Measurements from ENCODE around the gene CCL2.

The CCL2 gene

DNA sequence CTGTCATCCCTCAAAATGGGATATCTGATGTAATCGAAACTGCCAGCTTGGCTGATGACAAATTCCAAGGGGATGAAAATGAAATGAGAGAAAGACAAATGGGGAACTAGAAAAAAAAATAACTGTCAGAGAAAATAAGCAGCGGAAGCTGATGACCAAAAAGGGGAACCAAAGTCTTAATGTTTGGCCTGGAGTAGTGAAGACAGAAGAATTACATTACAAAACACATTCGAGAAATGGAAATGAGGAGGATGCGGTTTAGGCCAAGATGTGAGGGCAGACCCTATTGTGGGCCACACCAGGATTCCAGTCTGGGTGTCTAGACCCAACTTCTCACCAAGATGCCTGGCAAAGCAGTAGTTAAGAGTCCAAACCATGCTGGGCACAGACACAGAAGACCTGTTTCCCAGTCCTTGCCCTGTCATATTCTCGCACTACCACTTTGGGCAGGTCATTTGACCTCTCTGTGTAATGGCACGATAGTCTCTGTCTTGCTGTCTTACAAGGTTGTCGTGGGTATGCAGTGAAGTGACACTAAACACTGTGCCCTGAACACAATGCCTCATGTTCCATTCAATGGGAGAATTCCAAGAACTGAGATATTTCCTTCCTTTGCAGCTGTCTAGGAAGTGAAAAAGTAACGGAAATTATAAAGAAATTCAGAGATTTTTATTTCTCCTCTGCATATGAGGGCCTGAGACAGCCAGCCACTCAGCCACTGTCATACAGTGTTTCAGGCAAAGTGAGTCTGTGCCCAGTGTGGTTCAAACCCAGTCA lies 12.3 kb upstream of the CCL2 start:
- TF ChIP-seq, protein P1, sequence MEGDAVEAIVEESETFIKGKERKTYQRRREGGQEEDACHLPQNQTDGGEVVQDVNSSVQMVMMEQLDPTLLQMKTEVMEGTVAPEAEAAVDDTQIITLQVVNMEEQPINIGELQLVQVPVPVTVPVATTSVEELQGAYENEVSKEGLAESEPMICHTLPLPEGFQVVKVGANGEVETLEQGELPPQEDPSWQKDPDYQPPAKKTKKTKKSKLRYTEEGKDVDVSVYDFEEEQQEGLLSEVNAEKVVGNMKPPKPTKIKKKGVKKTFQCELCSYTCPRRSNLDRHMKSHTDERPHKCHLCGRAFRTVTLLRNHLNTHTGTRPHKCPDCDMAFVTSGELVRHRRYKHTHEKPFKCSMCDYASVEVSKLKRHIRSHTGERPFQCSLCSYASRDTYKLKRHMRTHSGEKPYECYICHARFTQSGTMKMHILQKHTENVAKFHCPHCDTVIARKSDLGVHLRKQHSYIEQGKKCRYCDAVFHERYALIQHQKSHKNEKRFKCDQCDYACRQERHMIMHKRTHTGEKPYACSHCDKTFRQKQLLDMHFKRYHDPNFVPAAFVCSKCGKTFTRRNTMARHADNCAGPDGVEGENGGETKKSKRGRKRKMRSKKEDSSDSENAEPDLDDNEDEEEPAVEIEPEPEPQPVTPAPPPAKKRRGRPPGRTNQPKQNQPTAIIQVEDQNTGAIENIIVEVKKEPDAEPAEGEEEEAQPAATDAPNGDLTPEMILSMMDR (IDR thresholded peaks at IDR 0.05; ENCODE audit: low read depth, low read length): no peak
- DNase-seq: no peak

DNA sequence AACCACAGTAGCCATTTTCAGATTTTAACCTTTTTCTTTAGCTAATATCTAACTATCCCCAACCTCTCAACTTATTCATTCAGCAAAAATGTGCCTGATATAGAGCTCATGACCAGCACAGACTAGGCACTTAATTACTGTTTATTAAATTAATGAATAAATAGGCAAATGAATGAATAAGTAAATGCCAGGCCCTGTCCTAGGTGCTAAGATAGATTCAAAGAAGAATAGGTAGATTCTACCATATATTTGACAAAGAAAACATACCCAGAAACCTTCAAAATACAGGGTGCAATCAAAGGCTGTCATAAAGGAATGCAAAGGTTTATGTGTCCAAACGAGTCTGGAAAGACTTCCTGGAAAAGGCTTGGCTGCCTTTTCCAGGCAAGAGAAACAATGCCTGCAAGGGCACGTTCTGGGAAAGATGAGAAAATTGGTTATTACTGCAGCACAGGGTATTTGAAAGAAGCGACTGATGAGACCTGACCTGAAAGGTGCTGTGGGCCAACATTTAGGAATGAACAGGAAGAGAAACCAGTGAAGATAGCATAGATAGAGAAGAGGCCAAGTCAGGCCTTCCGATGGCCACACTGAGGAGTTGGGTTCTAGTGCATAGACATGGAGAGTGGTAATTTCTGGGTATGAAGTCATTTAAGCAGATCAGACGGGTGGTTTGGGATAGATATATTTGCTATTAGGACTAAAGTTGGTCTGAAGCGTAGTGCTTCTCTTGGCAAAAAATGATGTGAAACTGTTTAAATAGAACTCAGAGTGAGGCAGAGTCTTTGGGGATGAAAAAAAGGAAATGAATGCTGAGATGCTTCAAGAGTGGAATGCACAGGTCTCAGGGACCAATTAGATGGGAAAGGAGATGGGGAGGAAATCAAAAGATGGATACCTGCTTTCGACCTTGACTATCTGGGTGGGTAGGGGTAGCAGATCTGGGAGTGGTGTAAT lies 11.4 kb upstream of the CCL2 start:
- Histone ChIP-seq H3K4me3 (ENCODE audit: low read depth, low read length) (no peak overlapping the region), H3K36me3 (no peaks in the 10 kb centered on the region), H3K27ac (no peak overlapping the region), H3K9me3 (ENCODE audit: severe bottlenecking) (peaks cover 4% of the 10 kb centered on the region), H3K27me3 (ENCODE audit: insufficient read depth, low read depth, severe bottlenecking) (peaks cover 73% of the 10 kb centered on the region)
- no peak for DNase-seq
- TF ChIP-seq, protein P1 (IDR thresholded peaks at IDR 0.05; ENCODE audit: low read depth, low read length): no peak

More for the DNA sequence above, 12.3 kb upstream of the CCL2 start:
- Histone ChIP-seq H3K27ac (no peak overlapping the region), H3K9me3 (ENCODE audit: severe bottlenecking) (peaks cover 4% of the 10 kb centered on the region), H3K36me3 (no peaks in the 10 kb centered on the region), H3K4me3 (ENCODE audit: low read depth, low read length) (no peak overlapping the region), H3K27me3 (ENCODE audit: insufficient read depth, low read depth, severe bottlenecking) (peaks cover 69% of the 10 kb centered on the region)

DNA sequence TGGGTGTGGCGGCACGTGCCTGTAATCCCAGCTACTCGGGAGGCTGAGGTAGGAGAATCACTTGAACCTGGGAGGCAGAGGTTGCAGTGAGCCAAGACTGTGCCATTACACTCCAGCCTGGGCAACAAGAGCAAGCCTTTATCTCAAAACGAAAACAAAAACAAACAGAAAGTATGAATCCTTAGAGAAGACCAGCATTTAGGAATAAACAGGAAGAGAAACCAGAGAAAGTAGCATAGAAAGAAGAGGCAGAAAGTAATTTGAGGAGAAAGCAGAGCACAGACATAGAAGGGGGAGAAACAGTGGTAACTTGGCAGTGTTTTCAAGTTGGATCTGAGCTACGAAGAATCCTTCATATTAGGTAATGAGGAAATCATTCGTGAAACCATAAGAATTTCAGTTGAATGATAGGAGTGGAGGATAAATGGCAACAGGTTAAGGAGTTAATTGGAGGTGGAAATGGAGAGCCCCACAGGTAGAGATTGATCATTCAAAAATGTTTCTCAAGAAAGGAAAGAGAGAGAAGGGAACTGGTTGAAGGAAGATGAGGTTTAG lies 9.7 kb upstream of the CCL2 start:
- Histone ChIP-seq H3K9me3 (ENCODE audit: severe bottlenecking) (peaks cover 4% of the 10 kb centered on the region), H3K27ac (no peak overlapping the region), H3K27me3 (ENCODE audit: insufficient read depth, low read depth, severe bottlenecking) (peaks cover 75% of the 10 kb centered on the region), H3K4me3 (ENCODE audit: low read depth, low read length) (no peak overlapping the region), H3K36me3 (no peaks in the 10 kb centered on the region)
- TF ChIP-seq, protein P1 (IDR thresholded peaks at IDR 0.05; ENCODE audit: low read depth, low read length): no peak
- DNase-seq: no peak

DNA sequence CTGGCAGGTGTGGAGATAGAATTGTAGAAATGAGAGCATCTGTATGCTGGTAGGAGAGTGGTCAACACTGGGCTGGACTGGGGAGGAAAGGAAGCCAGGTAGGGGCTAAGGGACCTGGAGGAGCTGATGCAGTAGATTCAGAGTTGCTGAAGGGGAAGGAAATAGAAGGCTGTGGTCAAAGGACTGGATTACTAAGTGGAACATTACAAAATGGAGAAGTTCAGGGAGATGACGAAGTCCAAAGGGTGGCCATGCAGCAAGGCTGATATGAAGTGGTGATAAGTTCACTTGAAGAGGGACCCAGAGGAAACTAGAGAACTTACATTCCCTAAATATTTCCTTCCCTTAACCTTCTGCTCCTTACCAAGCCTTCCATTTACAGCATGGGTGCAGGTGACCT lies 8.6 kb upstream of the CCL2 start:
- no peak overlapping the region for H3K4me3 ChIP-seq (ENCODE audit: low read depth, low read length)
- no peak for DNase-seq
- TF ChIP-seq, protein P1 (IDR thresholded peaks at IDR 0.05; ENCODE audit: low read depth, low read length): no peak
- H3K27ac ChIP-seq: no peak overlapping the region
- H3K36me3 ChIP-seq: no peaks in the 10 kb centered on the region
- peaks cover 4% of the 10 kb centered on the region for H3K9me3 ChIP-seq (ENCODE audit: severe bottlenecking)
- peaks cover 75% of the 10 kb centered on the region for H3K27me3 ChIP-seq (ENCODE audit: insufficient read depth, low read depth, severe bottlenecking)

DNA sequence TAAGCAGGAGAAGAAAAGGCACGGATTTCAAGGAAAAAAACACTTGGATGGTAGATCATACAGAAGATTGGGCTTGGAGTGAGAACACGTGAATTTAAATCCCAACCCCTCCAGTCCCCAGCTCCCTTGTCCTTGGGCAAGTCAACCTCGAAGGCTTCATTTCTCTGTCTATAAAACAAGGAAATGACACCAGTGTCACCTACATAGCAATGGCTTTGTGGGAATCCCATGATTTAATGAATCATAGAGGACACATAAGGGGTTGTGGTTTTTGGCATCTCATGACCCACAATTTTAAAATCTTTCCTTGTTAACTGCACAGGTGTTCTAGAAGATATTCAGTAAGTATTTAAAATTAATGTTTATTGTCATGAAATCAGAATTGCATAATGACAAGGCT lies 8.2 kb upstream of the CCL2 start:
- no peaks in the 10 kb centered on the region for H3K36me3 ChIP-seq
- DNase-seq: no peak
- H3K27me3 ChIP-seq (ENCODE audit: insufficient read depth, low read depth, severe bottlenecking): peaks cover 75% of the 10 kb centered on the region
- H3K4me3 ChIP-seq (ENCODE audit: low read depth, low read length): no peak overlapping the region
- TF ChIP-seq, protein P1 (IDR thresholded peaks at IDR 0.05; ENCODE audit: low read depth, low read length): no peak
- peaks cover 4% of the 10 kb centered on the region for H3K9me3 ChIP-seq (ENCODE audit: severe bottlenecking)
- no peak overlapping the region for H3K27ac ChIP-seq

Measured in WERI-Rb-1 (cell line).